ENCODE results near the gene ARID1B. TPM values are rescaled to one million over a fixed set of nuclear protein-coding genes. Genes with fewer than 3 reads are reported as not detected.

Gene ARID1B
- total and polyA plus RNA-seq, 2 of the 13 experiments (the other 11 are each of a cell fraction or from before 2014, with no cell fraction given): 20.1 to 32.6 TPM

GRCh38 chr6:157030755-157031154, 253.6 kb downstream of the ARID1B start:
- POLR2A ChIA-PET: no interaction called here
- ATAC-seq (no peak), FAIRE-seq (no peak), DNase-seq (ENCODE audit: low spot score) (no peak)
- Histone ChIP-seq H3K9me3 (ENCODE audit: low read length) (no peaks in the 10 kb centered on the region), H3K36me3 (replicated peaks in 1 of 2; ENCODE audit: control insufficient read depth in 1 of 2, insufficient read depth in 2 of 2, low read length in 2 of 2) (no peaks in the 10 kb centered on the region), H3K4me3 (replicated peaks in 1 of 3; ENCODE audit: insufficient read depth in 1 of 3, low read depth in 2 of 3, low read length in 3 of 3) (no peak overlapping the region), H3K79me2 (ENCODE audit: insufficient read depth, low read length) (peaks cover 6% of the 10 kb centered on the region), H3K4me2 (ENCODE audit: low read depth, low read length) (no peak overlapping the region), H3K27me3 (ENCODE audit: control insufficient read depth in 1 of 2, insufficient read depth in 2 of 2, low read length in 2 of 2) (no peaks in the 10 kb centered on the region), H4K20me1 (ENCODE audit: insufficient read depth, low read length) (0 out of 2 replicates have a peak, but pooled peaks cover 6% of the 10 kb centered on the region), H3K27ac (ENCODE audit: extremely low read length, insufficient read depth, low read length) (no peak overlapping the region), H2AFZ (ENCODE audit: low read length) (no peak overlapping the region), H3K4me1 (ENCODE audit: insufficient read depth, low read length) (peaks cover 14% of the 10 kb centered on the region), H3K9ac (ENCODE audit: insufficient read depth, low read depth, low read length) (no peak overlapping the region)
- BruUV-seq (replicated peaks): no TSS peak
- intact Hi-C loops (cut with micrococcal nuclease; ENCODE audit: unreplicated experiment): loop anchor here (5.0 kb wide), 1 partner anchor 242 kb away; no protein-coding TSS in a partner anchor
- 98% methylated on average over 10 of the region's 10 CpGs for WGBS (ENCODE audit: low lambda C conversion rate)
- no peak for TF ChIP-seq NCOA1 (CRISPR knock-in tag; IDR thresholded peaks at IDR 0.05)
- TF ChIP-seq GTF3A (CRISPR knock-in tag; conservative IDR thresholded peaks at IDR 0.05): no peak
- TF ChIP-seq MBNL3 (CRISPR knock-in tag; conservative IDR thresholded peaks at IDR 0.05): no peak
- no peak for TF ChIP-seq ZNF468 (CRISPR knock-in tag; IDR thresholded peaks at IDR 0.05)
- no peak for TF ChIP-seq TBX2 (CRISPR knock-in tag; IDR thresholded peaks at IDR 0.05; ENCODE audit: borderline replicate concordance)
- in situ Hi-C loops (cut with HindIII; ENCODE audit: extremely low pct_ligation_motif_present, low pct_unique_long_range_greater_than_20kb): loop anchor here (10.0 kb wide), 1 partner anchor 154 kb away; no protein-coding TSS in a partner anchor
- CTCF ChIA-PET (ENCODE audit: low intra/inter-chr PET ratio, low total read pairs): no interaction called here

DNA sequence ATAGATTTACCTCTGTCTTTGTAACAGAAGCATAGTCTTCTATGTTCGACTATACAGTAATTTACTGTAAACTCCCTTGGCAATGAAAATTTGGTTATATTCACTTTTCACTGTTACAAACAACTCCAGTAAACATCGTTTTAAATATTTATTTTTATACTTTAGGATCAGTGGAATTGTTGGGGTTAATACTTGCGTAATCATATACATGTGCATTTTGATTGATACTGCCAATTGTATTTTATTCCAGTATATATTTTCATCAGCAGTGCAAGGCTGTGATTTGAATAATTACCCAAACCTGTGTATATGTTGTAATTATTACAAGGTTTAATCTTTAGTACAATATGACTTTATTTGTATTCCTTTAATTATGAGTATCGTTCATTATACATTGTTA, 255.7 kb downstream of the ARID1B start:
- FAIRE-seq (no peak), ATAC-seq (no peak), DNase-seq (ENCODE audit: low spot score) (no peak)
- BruUV-seq (replicated peaks): no TSS peak
- no peak overlapping the region for H3K9ac ChIP-seq (ENCODE audit: insufficient read depth, low read depth, low read length)
- H3K4me2 ChIP-seq (ENCODE audit: low read depth, low read length): 0 out of 2 replicates have a peak overlapping the region, but pooled peaks have one; percentile 40
- H3K9me3 ChIP-seq (ENCODE audit: low read length): no peaks in the 10 kb centered on the region
- H3K79me2 ChIP-seq (ENCODE audit: insufficient read depth, low read length): peaks cover 6% of the 10 kb centered on the region
- no peak overlapping the region for H3K27ac ChIP-seq (ENCODE audit: extremely low read length, insufficient read depth, low read length)
- H4K20me1 ChIP-seq (ENCODE audit: insufficient read depth, low read length): 0 out of 2 replicates have a peak, but pooled peaks cover 6% of the 10 kb centered on the region
- no peaks in the 10 kb centered on the region; a peak in 1 of 5 replicates for H3K36me3 ChIP-seq (replicated peaks in 1 of 2; ENCODE audit: control insufficient read depth in 1 of 2, insufficient read depth in 2 of 2, low read length in 2 of 2)
- peaks cover 14% of the 10 kb centered on the region for H3K4me1 ChIP-seq (ENCODE audit: insufficient read depth, low read length)
- in situ Hi-C loops (cut with HindIII; ENCODE audit: extremely low pct_ligation_motif_present, low pct_unique_long_range_greater_than_20kb): loop anchor here (10.0 kb wide), 1 partner anchor 152 kb away; no protein-coding TSS in a partner anchor
- ChIA-PET CTCF (ENCODE audit: low intra/inter-chr PET ratio, low total read pairs) (no interaction called here), POLR2A (no interaction called here)
- no peaks in the 10 kb centered on the region for H3K27me3 ChIP-seq (ENCODE audit: control insufficient read depth in 1 of 2, insufficient read depth in 2 of 2, low read length in 2 of 2)
- WGBS (ENCODE audit: low lambda C conversion rate): 92% methylated on average over 4 of the region's 4 CpGs
- H2AFZ ChIP-seq (ENCODE audit: low read length): no peak overlapping the region
- H3K4me3 ChIP-seq (replicated peaks in 1 of 3; ENCODE audit: insufficient read depth in 1 of 3, low read depth in 2 of 3, low read length in 3 of 3): no peak overlapping the region
- TF ChIP-seq TERF1 (CRISPR knock-in tag; IDR thresholded peaks at IDR 0.05) (no peak), ZNF350 (CRISPR knock-in tag; IDR thresholded peaks at IDR 0.05; ENCODE audit: borderline replicate concordance, low read depth) (no peak), ZNF616 (CRISPR knock-in tag; IDR thresholded peaks at IDR 0.05; ENCODE audit: low read depth) (no peak), CEBPB (IDR thresholded peaks at IDR 0.05; ENCODE audit: borderline replicate concordance, low read depth, low read length) (peak; percentile 51; the same call in 1 of the 2 replicates), CREM (IDR thresholded peaks at IDR 0.05) (no peak), CREM (CRISPR knock-in tag; IDR thresholded peaks at IDR 0.05) (no peak), FOXP1 (IDR thresholded peaks at IDR 0.05) (no peak), FOXP1 (CRISPR knock-in tag; IDR thresholded peaks at IDR 0.05) (no peak), ZNF652 (CRISPR knock-in tag; IDR thresholded peaks at IDR 0.05; ENCODE audit: borderline replicate concordance, low read depth) (peak; percentile 46; the same call in 1 of the 2 replicates), ONECUT2 (CRISPR knock-in tag; IDR thresholded peaks at IDR 0.05) (no peak), ZNF670 (CRISPR knock-in tag; IDR thresholded peaks at IDR 0.05; ENCODE audit: borderline replicate concordance) (no peak), YEATS2 (CRISPR knock-in tag; IDR thresholded peaks at IDR 0.05; ENCODE audit: borderline replicate concordance) (no peak)
- intact Hi-C loops (cut with micrococcal nuclease; ENCODE audit: unreplicated experiment): loop anchor here (5.0 kb wide), 1 partner anchor 239 kb away; no protein-coding TSS in a partner anchor
